ENCODE measurements around the gene IFITM2.

The IFITM2 gene

GRCh38 chr11:358129-358800 is 50.6 kb downstream of the IFITM2 start:
- TF ChIP-seq TCF12 (IDR thresholded peaks at IDR 0.05; ENCODE audit: low read depth) = no peak
